ENCODE measurements around the gene SPG7.

The SPG7 gene

GRCh38 chr16:89505204-89506112 is 2.7 kb upstream of the SPG7 start:
- no peak for TF ChIP-seq CTCF (IDR thresholded peaks at IDR 0.05; ENCODE audit: low read depth, low read length, missing control alignments)
- H3K4me3 ChIP-seq (ENCODE audit: low read depth, low read length): peak overlapping the region; percentile 2
- DNase-seq (ENCODE audit: low read depth): peak; percentile 94

- H3K4me3 ChIP-seq (ENCODE audit: low read depth, low read length): peak overlapping the region; percentile 2; the same call in 1 of the 2 replicates
These were observed 2.1 kb upstream of the SPG7 start for GRCh38 chr16:89506113-89506504.

GRCh38 chr16:89506791-89507191 is 1.4 kb upstream of the SPG7 start:
- H3K4me3 ChIP-seq (ENCODE audit: low read depth, low read length): peak overlapping the region; percentile 81; the same call in 1 of the 2 replicates
- DNase-seq (ENCODE audit: low read depth): no peak
- no peak for TF ChIP-seq CTCF (IDR thresholded peaks at IDR 0.05; ENCODE audit: low read depth, low read length, missing control alignments)

More at GRCh38 chr16:89506113-89506504, 2.1 kb upstream of the SPG7 start:
- DNase-seq (ENCODE audit: low read depth): no peak
- TF ChIP-seq CTCF (IDR thresholded peaks at IDR 0.05; ENCODE audit: low read depth, low read length, missing control alignments): no peak

DNA sequence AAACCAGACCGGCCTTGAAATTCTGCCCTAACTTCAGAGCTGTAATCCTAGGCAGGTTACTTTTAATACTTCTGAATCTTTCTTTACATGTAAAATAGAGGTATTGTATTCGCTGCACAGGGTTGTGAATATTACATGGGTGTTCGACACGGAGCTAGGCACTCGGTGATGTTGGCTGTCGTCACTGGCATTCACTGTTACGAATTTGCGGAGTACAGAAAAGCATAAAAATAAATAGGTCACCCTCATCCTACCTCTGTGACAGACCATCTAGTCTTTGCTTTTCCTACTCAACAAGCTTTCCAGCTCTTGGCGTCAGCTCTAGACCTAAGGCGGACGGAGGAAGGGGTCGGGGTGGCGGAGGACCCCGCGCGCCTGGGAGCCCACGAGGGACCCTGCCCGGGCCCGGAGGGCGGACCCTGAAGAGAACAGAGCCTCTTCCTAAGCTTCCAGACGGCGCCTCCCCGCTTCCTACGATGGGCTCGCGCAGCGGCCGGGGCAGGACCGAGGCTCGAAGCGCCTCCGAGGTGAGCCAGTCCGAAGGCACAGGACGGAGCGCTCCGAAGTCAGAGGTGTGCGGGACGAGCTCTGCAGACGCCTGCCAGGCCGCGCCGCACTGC is 879 bp upstream of the SPG7 start:
- no peak for DNase-seq (ENCODE audit: low read depth)
- peak overlapping the region; percentile 81 for H3K4me3 ChIP-seq (ENCODE audit: low read depth, low read length)
- no peak for TF ChIP-seq CTCF (IDR thresholded peaks at IDR 0.05; ENCODE audit: low read depth, low read length, missing control alignments)

GRCh38 chr16:89510526-89510925 is 2.3 kb downstream of the SPG7 start:
- no peak for DNase-seq (ENCODE audit: low read depth)
- H3K4me3 ChIP-seq (ENCODE audit: low read depth, low read length): no peak overlapping the region
- TF ChIP-seq CTCF (IDR thresholded peaks at IDR 0.05; ENCODE audit: low read depth, low read length, missing control alignments): no peak

GRCh38 chr16:89511374-89511773 is 3.2 kb downstream of the SPG7 start:
- no peak for DNase-seq (ENCODE audit: low read depth)
- H3K4me3 ChIP-seq (ENCODE audit: low read depth, low read length): no peak overlapping the region
- TF ChIP-seq CTCF (IDR thresholded peaks at IDR 0.05; ENCODE audit: low read depth, low read length, missing control alignments): no peak
